ENCODE measurements around the gene MROH8.

The MROH8 gene

DNA sequence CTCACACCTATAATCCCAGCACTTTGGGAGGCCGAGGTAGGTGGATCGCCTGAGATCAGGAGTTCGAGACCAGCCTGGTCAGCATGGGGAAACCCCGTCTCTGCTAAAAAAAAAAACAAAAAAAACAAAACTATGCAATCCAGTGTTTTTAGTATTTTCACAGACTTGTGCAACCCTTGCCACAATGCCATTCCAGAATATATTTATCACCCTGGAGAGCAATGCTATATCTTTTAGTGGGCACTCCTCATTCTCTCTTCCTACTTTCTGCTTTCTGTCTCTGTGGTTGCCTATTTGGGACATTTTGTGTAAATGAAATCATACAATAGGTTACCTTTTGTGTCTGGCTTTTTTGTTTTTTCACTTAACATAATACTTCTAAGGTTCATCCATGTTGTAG lies 39.1 kb upstream of the MROH8 start:
- H3K36me3 ChIP-seq (ENCODE audit: control insufficient read depth, insufficient read depth, low read length), result peaks cover 8% of the 10 kb centered on the region
- TF ChIP-seq, protein P1, sequence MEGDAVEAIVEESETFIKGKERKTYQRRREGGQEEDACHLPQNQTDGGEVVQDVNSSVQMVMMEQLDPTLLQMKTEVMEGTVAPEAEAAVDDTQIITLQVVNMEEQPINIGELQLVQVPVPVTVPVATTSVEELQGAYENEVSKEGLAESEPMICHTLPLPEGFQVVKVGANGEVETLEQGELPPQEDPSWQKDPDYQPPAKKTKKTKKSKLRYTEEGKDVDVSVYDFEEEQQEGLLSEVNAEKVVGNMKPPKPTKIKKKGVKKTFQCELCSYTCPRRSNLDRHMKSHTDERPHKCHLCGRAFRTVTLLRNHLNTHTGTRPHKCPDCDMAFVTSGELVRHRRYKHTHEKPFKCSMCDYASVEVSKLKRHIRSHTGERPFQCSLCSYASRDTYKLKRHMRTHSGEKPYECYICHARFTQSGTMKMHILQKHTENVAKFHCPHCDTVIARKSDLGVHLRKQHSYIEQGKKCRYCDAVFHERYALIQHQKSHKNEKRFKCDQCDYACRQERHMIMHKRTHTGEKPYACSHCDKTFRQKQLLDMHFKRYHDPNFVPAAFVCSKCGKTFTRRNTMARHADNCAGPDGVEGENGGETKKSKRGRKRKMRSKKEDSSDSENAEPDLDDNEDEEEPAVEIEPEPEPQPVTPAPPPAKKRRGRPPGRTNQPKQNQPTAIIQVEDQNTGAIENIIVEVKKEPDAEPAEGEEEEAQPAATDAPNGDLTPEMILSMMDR (IDR thresholded peaks at IDR 0.05; ENCODE audit: insufficient read depth, low read length, poor library complexity, severe bottlenecking), result no peak
- no peak overlapping the region for H3K4me3 ChIP-seq (replicated peaks; ENCODE audit: low read depth, low read length)
- no peak for DNase-seq (ENCODE audit: extremely low read depth, insufficient read length)
- no peaks in the 10 kb centered on the region for H3K27me3 ChIP-seq (replicated peaks; ENCODE audit: control insufficient read depth, insufficient read depth, low read length)

DNA sequence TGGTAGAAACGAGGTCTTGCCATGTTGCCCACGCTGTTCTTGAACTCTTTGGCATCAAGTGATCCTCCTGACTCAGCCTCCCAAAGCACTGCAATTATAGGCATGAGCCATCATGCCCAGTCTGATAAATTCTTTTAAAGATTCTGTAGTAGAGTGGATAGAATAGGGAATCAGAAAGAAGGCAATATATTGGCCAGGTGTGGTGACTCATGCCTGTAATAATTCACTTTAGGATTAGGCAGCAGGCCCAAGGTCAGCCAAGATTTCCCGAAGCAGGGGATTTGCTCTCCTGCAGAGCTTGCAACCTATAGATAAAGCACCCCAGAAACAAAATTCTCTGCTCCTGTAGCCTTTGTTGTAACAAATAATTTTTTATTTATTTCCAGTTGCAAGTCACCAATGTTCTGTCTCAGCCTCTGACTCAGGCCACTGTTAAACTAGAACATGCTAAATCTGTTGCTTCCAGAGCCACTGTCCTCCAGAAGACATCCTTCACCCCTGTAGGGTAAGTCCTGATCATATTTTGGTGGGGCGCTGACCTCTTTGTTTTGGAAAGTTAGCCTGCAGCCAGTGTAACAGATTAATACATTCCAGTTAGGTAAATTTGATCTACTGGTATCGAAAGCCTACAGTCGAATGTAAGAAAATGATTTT lies 30.4 kb upstream of the MROH8 start:
- DNase-seq (ENCODE audit: extremely low read depth, insufficient read length), result no peak

DNA sequence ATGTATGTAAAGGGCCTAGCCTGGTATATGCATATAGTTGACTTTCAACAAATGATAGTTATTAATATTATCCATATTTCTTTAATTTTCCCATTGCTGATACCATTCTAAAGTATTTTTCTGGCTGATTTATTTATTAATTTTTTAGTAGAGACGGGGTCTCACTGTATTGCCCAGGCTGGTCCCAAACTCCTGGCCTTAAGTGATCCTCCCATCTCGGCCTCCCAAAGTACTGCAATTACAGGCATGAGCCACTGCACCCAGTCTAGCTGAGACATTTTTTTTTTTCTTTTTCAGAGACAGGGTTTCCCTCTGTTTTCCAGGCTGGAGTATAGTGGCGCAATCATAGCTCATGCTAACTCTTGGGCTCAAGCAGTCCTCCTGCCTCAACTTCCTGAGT lies 29.8 kb upstream of the MROH8 start:
- H3K4me3 ChIP-seq (replicated peaks; ENCODE audit: low read depth, low read length), result no peak overlapping the region
- TF ChIP-seq, protein P1 (IDR thresholded peaks at IDR 0.05; ENCODE audit: insufficient read depth, low read length, poor library complexity, severe bottlenecking), result no peak
- DNase-seq (ENCODE audit: extremely low read depth, insufficient read length), result no peak
- peaks cover 26% of the 10 kb centered on the region for H3K36me3 ChIP-seq (ENCODE audit: control insufficient read depth, insufficient read depth, low read length)
- H3K27me3 ChIP-seq (replicated peaks; ENCODE audit: control insufficient read depth, insufficient read depth, low read length), result no peaks in the 10 kb centered on the region

More for the DNA sequence above, 30.4 kb upstream of the MROH8 start:
- Histone ChIP-seq H3K36me3 (ENCODE audit: control insufficient read depth, insufficient read depth, low read length) (peaks cover 23% of the 10 kb centered on the region), H3K4me3 (replicated peaks; ENCODE audit: low read depth, low read length) (no peak overlapping the region), H3K27me3 (replicated peaks; ENCODE audit: control insufficient read depth, insufficient read depth, low read length) (no peaks in the 10 kb centered on the region)
- TF ChIP-seq, protein P1 (IDR thresholded peaks at IDR 0.05; ENCODE audit: insufficient read depth, low read length, poor library complexity, severe bottlenecking), result no peak

DNA sequence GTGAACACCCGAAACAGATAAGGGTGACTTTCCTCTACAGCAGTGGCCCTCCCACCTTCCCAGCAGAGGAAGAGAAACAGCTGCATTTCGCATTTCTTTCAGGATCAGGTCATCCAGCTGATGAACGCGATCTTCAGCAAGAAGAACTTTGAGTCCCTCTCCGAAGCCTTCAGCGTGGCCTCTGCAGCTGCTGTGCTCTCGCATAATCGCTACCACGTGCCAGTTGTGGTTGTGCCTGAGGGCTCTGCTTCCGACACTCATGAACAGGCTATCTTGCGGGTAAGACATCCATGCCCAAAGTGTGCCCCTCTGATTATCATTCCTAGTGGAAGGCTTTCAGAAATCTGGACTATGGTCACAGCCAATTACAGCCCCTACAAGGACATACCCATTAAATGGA lies 27.8 kb upstream of the MROH8 start:
- DNase-seq (ENCODE audit: extremely low read depth, insufficient read length), result no peak
- Histone ChIP-seq H3K4me3 (replicated peaks; ENCODE audit: low read depth, low read length) (no peak overlapping the region), H3K36me3 (ENCODE audit: control insufficient read depth, insufficient read depth, low read length) (peaks cover 25% of the 10 kb centered on the region), H3K27me3 (replicated peaks; ENCODE audit: control insufficient read depth, insufficient read depth, low read length) (no peaks in the 10 kb centered on the region)
- TF ChIP-seq, protein P1 (IDR thresholded peaks at IDR 0.05; ENCODE audit: insufficient read depth, low read length, poor library complexity, severe bottlenecking), result no peak

DNA sequence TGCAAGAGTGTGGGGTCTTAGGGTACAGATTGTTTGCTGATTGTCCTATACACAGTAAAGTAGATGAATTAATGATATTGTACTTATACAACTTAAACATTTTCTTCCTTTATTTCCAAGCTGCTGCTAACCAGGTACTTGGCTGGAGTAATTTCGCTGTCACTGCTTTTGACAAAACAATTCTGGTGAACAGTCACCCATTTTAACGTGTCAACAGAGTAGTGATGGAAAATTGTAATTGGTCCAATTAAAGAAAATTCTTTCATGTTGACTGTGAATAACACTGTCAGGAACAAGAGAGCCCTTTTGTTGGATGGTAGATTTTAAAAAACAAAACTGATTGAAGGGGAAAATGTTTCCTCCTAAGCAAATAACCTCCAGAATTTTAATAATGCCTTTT lies 26.4 kb upstream of the MROH8 start:
- TF ChIP-seq, protein P1 (IDR thresholded peaks at IDR 0.05; ENCODE audit: insufficient read depth, low read length, poor library complexity, severe bottlenecking), result no peak
- peaks cover 27% of the 10 kb centered on the region for H3K36me3 ChIP-seq (ENCODE audit: control insufficient read depth, insufficient read depth, low read length)
- H3K4me3 ChIP-seq (replicated peaks; ENCODE audit: low read depth, low read length), result no peak overlapping the region

DNA sequence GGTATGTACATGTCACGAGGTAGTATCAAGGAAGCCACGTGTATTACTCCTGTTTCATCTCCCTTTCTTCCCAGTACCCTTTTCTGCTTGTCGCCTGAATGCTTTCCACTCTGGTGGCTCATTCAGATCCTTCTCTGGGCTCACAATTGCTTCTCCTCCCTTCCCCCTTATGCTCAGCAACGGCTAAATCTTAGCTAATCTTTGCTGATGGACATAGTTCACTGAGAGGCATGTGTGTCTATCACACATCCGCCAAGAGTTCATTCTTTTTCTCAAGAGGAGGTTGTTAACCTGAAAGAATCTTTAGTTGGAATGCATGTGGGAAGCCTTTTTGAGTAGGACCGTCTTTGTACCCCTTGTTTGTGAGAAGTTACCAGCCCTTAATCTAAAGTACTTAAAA lies 25.8 kb upstream of the MROH8 start:
- no peak for DNase-seq (ENCODE audit: extremely low read depth, insufficient read length)
- TF ChIP-seq, protein P1 (IDR thresholded peaks at IDR 0.05; ENCODE audit: insufficient read depth, low read length, poor library complexity, severe bottlenecking), result no peak
- H3K4me3 ChIP-seq (replicated peaks; ENCODE audit: low read depth, low read length), result no peak overlapping the region
- no peaks in the 10 kb centered on the region for H3K27me3 ChIP-seq (replicated peaks; ENCODE audit: control insufficient read depth, insufficient read depth, low read length)
- H3K36me3 ChIP-seq (ENCODE audit: control insufficient read depth, insufficient read depth, low read length), result peaks cover 32% of the 10 kb centered on the region

More for the DNA sequence above, 26.4 kb upstream of the MROH8 start:
- no peaks in the 10 kb centered on the region for H3K27me3 ChIP-seq (replicated peaks; ENCODE audit: control insufficient read depth, insufficient read depth, low read length)
- no peak for DNase-seq (ENCODE audit: extremely low read depth, insufficient read length)
